Stimulated activated CD8-positive, alpha-beta memory T cell treated with anti-CD3 and anti-CD28 coated beads, Interleukin-4, amount 100 ng/mL, for 1 hour (primary cell): Measurements from ENCODE around the gene EPS8.

Experiments used
- DNase-seq, 2 donors: peaks; one replicate each; pipeline ENCODE4 v3.0.0-alpha.2; 2020; ENCODE audit warnings: low read depth in 2 of 2, low spot score in 1 of 2

The EPS8 gene

GRCh38 chr12:15789220-15790171 is at the start of gene EPS8:
TSS of gene EPS8 (minus strand) at chr12:15789388. CDS start at chr12:15682951, 106,437 bp downstream.
- peak; percentile 55 to 74 for DNase-seq

GRCh38 chr12:15837141-15837790 is 48.1 kb upstream of the EPS8 start:
- no peak for DNase-seq

GRCh38 chr12:15834575-15834974 is 45.4 kb upstream of the EPS8 start:
- no peak for DNase-seq

GRCh38 chr12:15831315-15831978 is 42.3 kb upstream of the EPS8 start:
- DNase-seq: no peak

GRCh38 chr12:15830538-15830937 is 41.4 kb upstream of the EPS8 start:
- DNase-seq: no peak

GRCh38 chr12:15829949-15830348 is 40.8 kb upstream of the EPS8 start:
- DNase-seq: no peak

- no peak for DNase-seq
Observed at GRCh38 chr12:15829255-15829654, 40.1 kb upstream of the EPS8 start.

- no peak for DNase-seq
Observed at GRCh38 chr12:15827136-15827535, 37.9 kb upstream of the EPS8 start.

- DNase-seq: no peak
Observed at GRCh38 chr12:15824516-15824915, 35.3 kb upstream of the EPS8 start.

GRCh38 chr12:15823360-15824128 is 34.4 kb upstream of the EPS8 start:
- no peak for DNase-seq

GRCh38 chr12:15819644-15820437 is 30.7 kb upstream of the EPS8 start:
- DNase-seq: no peak

GRCh38 chr12:15818418-15818817 is 29.2 kb upstream of the EPS8 start:
- DNase-seq: no peak

GRCh38 chr12:15815730-15816129 is 26.5 kb upstream of the EPS8 start:
- DNase-seq: no peak

- no peak for DNase-seq
Observed at GRCh38 chr12:15811214-15812127, 22.3 kb upstream of the EPS8 start.

- DNase-seq: no peak
Observed at GRCh38 chr12:15808652-15809051, 19.5 kb upstream of the EPS8 start.

GRCh38 chr12:15808250-15808649 is 19.1 kb upstream of the EPS8 start:
- no peak for DNase-seq

- DNase-seq: no peak
Observed at GRCh38 chr12:15806826-15807225, 17.6 kb upstream of the EPS8 start.

GRCh38 chr12:15801770-15802744 is 12.9 kb upstream of the EPS8 start:
- no peak for DNase-seq
